Colonic mucosa (tissue), 4 donors: ENCODE results near the gene FOXI2. TPM values are rescaled to one million over a fixed set of nuclear protein-coding genes. Genes with fewer than 3 reads are reported as not detected.

Source experiments
- DNase-seq: peaks from one replicate; pipeline ENCODE4 v3.0.0-alpha.2; 2020
- H3K27ac ChIP-seq: fragments of 200-600 bp; one replicate; pipeline ENCODE4 v1.8.0; 2021
- H3K27me3 ChIP-seq: fragments of 200-600 bp; one replicate; pipeline ENCODE4 v1.8.0; 2021
- H3K36me3 ChIP-seq: fragments of 200-600 bp; one replicate; pipeline ENCODE4 v1.8.0; 2021
- H3K4me1 ChIP-seq: fragments of 200-600 bp; one replicate; pipeline ENCODE4 v1.8.0; 2021; ENCODE audit warnings: mild to moderate bottlenecking
- H3K4me3 ChIP-seq: fragments of 200-600 bp; one replicate; pipeline ENCODE4 v1.8.0; 2021
- H3K9ac ChIP-seq, 2 donors: one replicate each; pipeline ENCODE4 v1.7.0; 2013; ENCODE audit warnings: control low read depth in 2 of 2, low read depth in 2 of 2, low read length in 2 of 2
- H3K9me3 ChIP-seq: fragments of 200-600 bp; one replicate; pipeline ENCODE4 v1.8.0; 2021
- intact Hi-C: fragments of 100-400 bp; cut with DNase I; formaldehyde crosslinking; loops from one replicate; pipeline ENCODE4 v1.14.1; 2022
- total RNA-seq, 2 donors: library from RNA; stranded (reverse); fragmentation: NEBNext Ultra II Directional in 1 of 2; extraction: Animal tissue kit (Norgen Biotek cat#: 25700) in 1 of 2; gene quantifications; one replicate each; pipeline ENCODE4 v1.2.1, GENCODE V29; 2021
- TF ChIP-seq, protein P1 (sequence below): fragments of 200-600 bp; IDR thresholded peaks from one replicate; pipeline ENCODE4 v1.8.0; 2022; ENCODE audit warnings: antibody characterized with exemption, mild to moderate bottlenecking
- donor health status: healthy.
- donor health status: DM: no; HTN: no; CAD: no.
- donor health status: DM: no; HTN: no; CAD: no.

FOXI2 gene
- total RNA-seq, 2 donors from 2014 or later: 0.08 TPM; not detected in 1

DNA sequence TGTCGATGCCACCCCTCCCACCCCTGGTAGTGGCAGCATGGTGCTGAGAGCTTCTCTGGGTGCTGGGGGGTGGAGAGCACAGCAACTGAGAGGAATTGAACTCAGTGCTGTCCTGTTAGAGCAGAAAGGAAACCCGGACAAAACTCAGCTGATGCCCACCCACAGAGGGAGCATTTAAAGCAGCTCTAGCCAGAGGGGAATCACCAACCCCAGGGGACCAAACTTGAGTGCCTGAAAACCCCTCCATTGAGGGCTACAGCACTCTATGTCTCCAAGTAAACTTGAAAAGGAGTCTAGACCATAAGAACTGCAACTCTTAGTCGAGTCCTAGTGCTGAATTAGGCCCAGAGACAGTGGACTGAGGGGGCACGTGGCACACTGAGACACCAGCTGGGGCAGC, 16.8 kb upstream of the FOXI2 start:
- Histone ChIP-seq H3K4me3 (no peak overlapping the region), H3K27ac (no peak overlapping the region), H3K27me3 (no peaks in the 10 kb centered on the region), H3K4me1 (no peaks in the 10 kb centered on the region), H3K9ac (no peak overlapping the region), H3K36me3 (no peaks in the 10 kb centered on the region), H3K9me3 (no peaks in the 10 kb centered on the region)
- intact Hi-C loops: no loop called here
- DNase-seq: no peak
- TF ChIP-seq, protein P1, sequence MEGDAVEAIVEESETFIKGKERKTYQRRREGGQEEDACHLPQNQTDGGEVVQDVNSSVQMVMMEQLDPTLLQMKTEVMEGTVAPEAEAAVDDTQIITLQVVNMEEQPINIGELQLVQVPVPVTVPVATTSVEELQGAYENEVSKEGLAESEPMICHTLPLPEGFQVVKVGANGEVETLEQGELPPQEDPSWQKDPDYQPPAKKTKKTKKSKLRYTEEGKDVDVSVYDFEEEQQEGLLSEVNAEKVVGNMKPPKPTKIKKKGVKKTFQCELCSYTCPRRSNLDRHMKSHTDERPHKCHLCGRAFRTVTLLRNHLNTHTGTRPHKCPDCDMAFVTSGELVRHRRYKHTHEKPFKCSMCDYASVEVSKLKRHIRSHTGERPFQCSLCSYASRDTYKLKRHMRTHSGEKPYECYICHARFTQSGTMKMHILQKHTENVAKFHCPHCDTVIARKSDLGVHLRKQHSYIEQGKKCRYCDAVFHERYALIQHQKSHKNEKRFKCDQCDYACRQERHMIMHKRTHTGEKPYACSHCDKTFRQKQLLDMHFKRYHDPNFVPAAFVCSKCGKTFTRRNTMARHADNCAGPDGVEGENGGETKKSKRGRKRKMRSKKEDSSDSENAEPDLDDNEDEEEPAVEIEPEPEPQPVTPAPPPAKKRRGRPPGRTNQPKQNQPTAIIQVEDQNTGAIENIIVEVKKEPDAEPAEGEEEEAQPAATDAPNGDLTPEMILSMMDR: no peak

DNA sequence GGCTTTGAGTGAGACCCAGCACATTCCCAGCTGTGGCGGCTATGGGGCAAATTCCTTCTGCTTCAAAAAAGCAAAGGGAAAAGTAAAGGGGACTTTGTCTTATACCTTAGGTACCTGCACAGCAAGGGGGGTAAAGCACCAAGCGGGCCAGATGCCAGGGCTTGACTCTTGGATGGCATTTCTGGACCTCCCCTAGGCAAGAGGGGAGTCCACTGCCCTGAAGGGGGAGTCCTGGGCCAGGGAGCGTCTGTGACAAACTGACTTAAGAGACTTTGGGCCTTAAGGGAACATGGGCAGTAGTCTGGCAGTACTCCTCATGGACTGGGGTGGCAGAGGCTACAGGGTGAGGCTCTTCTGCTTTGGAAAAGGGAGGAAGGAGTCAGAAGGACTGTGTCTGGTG, 16.1 kb upstream of the FOXI2 start:
- H3K4me3 ChIP-seq: no peak overlapping the region
- no peak overlapping the region for H3K9ac ChIP-seq
- H3K9me3 ChIP-seq: no peaks in the 10 kb centered on the region
- TF ChIP-seq, protein P1: no peak
- H3K27me3 ChIP-seq: no peaks in the 10 kb centered on the region
- intact Hi-C loops: no loop called here
- no peak overlapping the region for H3K27ac ChIP-seq
- no peak for DNase-seq
- no peaks in the 10 kb centered on the region for H3K4me1 ChIP-seq
- H3K36me3 ChIP-seq: no peaks in the 10 kb centered on the region

DNA sequence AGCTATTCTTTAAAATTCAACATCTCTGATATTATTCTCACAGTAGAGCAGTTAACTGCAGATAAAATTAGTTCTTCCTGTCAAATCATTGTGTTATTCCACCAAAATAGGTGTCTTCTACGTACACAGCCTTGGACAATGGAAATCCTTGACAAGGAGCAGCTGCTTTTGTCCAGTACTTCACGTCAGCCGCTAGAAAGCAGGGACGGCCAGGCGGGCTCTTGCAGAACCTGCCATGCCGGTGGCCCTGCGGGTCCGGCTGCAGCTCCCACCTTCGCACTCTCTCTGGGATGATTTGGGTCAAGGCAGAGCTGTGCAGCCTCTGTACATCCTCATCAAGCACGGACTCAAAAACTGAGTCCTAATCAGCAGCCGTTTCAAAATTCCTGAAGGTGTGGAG, 2.2 kb upstream of the FOXI2 start:
- Histone ChIP-seq H3K9me3 (no peaks in the 10 kb centered on the region), H3K9ac (no peak overlapping the region), H3K4me3 (no peak overlapping the region), H3K27me3 (peaks cover 44% of the 10 kb centered on the region), H3K4me1 (no peaks in the 10 kb centered on the region), H3K36me3 (no peaks in the 10 kb centered on the region), H3K27ac (no peak overlapping the region)
- TF ChIP-seq, protein P1: no peak
- DNase-seq: no peak
- intact Hi-C loops: no loop called here

DNA sequence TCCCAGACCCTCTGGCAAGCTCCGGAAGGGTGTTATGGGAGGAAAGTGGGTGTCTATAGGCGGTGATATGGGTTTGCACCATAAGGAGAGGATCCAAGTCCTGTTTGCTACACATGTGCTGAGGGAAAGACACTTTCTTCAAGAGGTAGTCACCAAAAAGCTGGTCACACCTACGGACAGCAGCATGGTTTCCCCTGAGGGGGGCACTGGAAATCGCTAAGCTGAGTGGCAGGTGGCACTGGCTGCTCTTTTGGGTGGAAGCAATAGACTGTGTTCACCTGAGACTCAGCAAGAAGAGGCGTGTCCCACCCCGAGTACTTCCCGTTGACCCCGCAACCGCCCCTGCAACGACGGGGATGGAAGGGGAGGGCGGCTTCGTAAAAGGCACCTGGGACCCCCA, 1.8 kb upstream of the FOXI2 start:
- Histone ChIP-seq H3K27ac (no peak overlapping the region), H3K27me3 (peaks cover 44% of the 10 kb centered on the region), H3K4me1 (no peaks in the 10 kb centered on the region), H3K9me3 (no peaks in the 10 kb centered on the region), H3K9ac (no peak overlapping the region), H3K4me3 (no peak overlapping the region), H3K36me3 (no peaks in the 10 kb centered on the region)
- DNase-seq: no peak
- TF ChIP-seq, protein P1: no peak
- intact Hi-C loops: no loop called here

DNA sequence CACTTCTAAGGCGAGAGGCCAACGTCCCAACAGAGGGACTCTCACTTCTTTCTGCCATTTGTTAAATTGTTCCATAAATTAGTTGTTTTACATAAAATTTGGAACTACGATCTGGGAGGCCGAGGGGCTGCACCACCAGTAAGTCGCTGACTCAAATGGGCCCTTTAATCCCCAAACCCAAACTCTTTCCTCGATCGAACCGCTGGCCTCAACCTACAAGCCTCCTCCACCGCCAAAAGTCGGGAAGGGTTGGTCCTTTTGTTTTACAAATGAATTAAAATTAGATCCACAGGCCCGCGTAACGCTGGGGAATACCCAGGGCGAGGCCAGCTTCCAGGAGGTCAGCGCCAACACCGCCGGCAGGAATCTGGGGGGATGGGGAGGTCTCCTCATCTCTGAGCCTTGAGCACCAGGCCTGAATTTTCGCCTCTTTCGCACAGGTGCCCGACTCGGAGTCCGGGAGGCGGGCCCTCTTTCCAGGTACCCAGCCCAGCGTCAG, 1.2 kb upstream of the FOXI2 start:
- H3K36me3 ChIP-seq: no peaks in the 10 kb centered on the region
- H3K4me1 ChIP-seq: no peaks in the 10 kb centered on the region
- intact Hi-C loops: no loop called here
- H3K27me3 ChIP-seq: peaks cover 44% of the 10 kb centered on the region
- H3K9ac ChIP-seq: no peak overlapping the region
- TF ChIP-seq, protein P1: no peak
- DNase-seq: no peak
- H3K4me3 ChIP-seq: no peak overlapping the region
- H3K9me3 ChIP-seq: no peaks in the 10 kb centered on the region
- H3K27ac ChIP-seq: no peak overlapping the region
